HG03571 (cell line): Measurements from ENCODE around the gene EIF6.

Experiments used
- ATAC-seq: cut with Tn5 transposase; IDR thresholded peaks from one replicate; pipeline ENCODE4 v1.9.1; 2021; ENCODE audit not compliant: unreplicated experiment

The EIF6 gene

DNA sequence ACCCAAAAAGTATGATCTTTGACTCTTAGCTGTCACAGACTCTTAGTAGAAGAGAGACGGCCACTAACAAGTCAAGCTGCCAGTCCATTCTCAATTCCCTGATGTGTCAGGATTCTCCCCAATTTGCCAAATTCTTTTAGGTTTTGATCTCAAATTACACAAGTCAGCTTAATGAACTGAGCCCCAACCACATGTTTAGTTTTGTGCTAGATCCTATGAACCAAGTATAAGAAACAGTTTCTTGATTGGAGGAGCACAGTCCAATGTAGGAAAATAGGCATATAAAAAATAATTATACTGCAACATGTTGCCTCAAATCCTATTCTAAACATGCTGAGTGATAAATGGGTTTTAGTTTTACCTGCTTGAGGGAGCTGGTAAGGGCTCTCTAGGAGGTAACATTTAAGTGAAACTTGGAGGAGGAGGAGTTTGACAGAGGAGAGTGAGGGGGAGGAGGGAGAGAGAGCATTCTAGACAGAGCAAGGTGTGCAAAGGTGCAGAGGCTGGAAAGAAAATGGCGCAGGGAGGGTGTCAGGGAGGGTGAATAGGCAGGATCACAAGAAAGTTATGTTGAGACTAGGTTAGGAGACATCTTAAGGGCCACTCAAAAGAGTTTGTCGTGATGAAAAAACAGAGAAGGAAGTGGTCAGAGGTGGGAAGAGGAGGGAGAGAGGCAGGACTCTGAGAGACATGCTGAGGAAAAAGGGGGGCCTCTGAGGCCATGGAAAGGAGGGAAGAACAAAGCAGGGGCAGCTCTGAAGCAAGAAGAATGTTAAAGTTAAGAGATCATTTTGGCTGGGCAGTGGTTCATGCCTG, 30.5 kb upstream of the EIF6 start:
- no peak for ATAC-seq

GRCh38 chr20:35312318-35312717, 27.7 kb upstream of the EIF6 start:
- ATAC-seq: no peak

DNA sequence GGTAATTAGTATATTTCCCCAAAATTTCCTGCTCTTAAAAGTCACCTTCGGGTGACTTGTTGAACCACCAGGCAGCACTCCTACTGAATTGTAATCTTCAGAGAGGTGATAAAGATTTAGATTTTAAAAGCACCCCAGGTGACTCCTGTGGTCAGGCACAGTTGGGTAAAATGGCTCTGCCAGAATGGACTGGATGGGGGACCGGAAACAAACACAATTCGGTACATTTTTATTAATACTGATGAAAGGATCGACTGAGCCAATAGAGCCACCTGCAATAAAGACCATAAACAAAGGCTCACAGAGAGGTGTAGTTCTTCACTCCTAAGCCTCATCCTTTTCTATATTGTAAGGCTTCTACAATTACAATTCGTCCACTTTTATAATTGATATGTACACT, 27.2 kb upstream of the EIF6 start:
- ATAC-seq: no peak

- ATAC-seq: no peak
Measured at GRCh38 chr20:35311409-35311808, 26.8 kb upstream of the EIF6 start.

DNA sequence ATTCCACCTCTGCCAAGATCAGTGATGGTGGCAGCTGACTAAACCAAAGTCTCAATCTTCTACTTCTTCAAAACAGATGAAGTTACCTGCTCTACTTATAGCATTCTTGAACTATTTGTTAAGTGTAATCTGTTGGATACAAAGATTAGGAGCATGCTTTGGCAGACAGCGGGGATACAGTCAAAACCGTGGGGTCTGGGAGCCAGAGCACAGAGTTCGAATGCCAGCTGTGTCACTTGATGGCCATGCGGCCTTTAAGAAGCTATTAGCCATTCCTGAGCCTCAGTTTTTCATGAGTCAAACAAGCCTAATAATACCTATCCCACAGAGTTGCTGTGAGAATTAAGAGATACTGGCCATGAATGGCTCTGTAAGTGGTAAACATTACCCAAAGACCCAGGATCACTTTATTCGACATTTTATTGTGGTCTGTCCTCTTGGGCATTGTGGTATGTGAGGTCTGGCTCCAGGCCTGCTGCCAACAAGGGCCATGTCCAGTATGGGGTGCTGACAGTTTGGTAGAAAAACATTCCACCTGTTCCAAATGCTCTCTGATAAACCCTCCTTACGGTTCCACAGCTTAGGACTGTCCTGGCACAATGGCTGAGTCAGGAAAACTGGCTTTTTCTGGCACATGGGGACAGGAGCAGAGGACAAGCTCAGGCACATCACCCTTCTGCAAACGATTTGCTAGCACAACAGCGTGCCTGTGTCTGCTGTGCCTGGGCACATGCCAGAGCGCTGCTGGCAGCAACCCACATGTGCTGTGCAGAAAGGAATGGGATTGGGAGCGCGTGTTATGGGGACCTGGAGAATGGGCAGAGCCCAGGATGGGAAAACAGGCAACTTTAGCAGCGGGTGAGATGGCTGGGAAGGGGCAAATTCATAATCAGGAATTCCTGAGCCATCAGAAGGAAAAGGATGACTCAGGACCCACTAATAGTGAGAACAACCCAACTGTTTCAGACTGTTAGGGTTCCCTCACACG, 23.4 kb upstream of the EIF6 start:
- no peak for ATAC-seq

- ATAC-seq: no peak
Measured at GRCh38 chr20:35306931-35307517, 22.5 kb upstream of the EIF6 start.

DNA sequence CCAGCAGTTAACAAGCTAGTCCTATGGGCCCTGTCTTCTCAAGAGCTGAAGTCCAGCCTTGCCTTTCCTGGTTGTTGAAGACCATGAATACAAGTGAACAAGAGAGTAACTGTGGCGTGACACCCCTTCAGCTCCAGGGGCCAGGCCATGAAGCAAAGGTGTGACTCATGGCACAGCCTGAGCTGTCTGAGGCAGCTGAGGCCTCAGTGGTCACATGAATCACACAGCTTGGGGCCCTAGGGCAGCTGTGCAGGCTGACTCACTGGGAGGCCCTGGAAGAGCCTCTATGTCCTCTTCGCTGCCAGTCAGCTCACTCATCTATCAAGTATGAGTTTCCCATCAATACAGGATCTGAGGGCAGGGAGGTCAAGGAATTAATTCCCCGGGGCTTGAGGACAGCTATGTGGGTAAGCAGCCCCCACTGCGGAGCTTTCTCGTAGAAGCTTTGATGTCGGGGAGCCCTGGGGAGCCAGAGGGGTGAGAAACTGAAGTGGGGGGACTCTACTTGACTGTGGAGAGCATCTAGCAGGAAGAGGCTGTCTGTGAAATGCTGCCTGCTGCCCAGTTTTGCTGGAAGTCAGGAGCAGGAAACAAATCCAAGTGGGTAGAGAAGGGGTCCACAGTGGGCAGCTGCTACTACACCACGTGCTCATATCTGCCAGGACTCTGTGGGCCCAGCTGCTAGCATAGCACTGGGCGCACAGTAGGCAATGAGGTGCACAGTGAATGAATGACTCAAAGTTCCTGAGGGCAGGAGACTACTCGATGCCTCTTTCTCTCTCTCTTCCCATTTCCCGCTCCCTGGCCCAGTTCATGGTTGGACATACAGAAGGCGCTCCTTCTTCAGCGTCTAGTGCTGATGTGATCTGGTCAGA, 21.3 kb upstream of the EIF6 start:
- ATAC-seq: no peak

DNA sequence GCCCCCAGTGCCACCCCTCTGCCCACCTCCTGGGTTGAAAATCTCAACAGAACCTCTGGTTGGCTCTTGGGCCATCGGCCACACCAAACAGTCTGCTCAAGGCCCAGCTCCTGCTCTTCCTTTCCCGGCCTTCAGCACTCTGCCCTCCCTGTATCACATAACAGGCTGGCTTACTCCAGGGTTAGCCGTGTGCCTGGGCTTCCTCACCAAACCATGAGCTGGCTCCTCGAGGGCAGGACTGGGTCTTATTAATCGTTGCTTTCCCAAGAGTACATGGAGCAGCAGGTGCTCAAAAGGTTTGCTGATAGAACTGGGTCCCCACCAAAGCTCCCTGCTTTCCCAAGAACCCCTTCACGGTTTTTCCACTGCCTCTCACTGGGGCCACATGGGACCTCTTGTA, 20.4 kb upstream of the EIF6 start:
- ATAC-seq: no peak

DNA sequence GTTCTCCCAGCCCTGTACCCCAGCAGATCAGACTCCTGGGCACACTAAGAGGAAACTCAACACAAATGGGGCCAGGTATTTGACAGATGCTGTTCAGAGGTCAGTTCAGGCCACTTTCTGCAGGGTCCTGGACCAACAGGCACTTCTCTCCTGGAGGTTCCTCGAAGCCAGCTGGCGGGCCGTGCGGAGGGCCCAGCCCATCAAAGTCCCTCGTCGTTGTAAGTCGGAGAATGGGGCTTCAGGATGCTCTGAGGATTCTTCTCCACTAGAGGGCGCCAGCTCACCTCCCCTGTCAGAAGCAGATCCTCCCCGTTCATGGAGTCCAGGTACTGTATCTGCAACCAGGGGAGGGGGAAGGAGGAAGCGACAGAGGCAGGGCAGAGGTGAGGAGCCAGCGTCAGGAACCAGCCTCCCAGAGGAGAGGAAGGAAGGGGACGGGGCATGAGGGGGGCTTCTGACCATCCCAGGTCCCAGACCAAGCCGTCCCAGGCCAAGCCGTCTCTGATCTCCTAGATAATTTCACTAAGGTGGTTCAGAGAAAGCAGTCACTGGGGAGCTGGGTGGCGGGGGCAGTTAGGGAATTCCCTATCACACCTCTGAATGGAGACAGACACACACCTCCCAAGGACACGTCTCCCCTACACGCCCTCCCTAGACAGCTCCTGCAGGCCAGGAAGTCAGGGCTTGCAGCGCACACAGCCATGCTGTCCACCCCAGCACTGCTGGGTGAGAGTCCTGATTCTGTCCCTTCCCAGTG, 19.3 kb upstream of the EIF6 start:
- ATAC-seq: no peak

DNA sequence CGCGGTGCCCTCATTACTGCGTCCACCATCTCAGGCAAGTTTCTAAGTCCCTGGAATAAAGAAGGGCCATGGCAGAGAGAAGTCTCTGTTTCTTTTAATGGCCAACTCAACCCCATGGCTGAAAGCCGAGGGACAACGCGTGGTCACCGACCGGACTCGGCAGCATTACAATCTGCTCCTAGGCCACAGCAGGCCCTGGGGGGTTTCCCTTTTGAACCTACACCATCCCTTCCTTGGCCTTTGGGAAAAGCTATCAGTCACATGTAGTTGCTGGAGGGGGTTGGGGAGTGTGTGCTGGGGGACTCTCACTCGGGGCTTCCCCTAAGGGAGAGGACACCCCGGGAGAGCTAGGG, 18.8 kb upstream of the EIF6 start:
- no peak for ATAC-seq

GRCh38 chr20:35302421-35303335, 18.1 kb upstream of the EIF6 start:
- no peak for ATAC-seq

DNA sequence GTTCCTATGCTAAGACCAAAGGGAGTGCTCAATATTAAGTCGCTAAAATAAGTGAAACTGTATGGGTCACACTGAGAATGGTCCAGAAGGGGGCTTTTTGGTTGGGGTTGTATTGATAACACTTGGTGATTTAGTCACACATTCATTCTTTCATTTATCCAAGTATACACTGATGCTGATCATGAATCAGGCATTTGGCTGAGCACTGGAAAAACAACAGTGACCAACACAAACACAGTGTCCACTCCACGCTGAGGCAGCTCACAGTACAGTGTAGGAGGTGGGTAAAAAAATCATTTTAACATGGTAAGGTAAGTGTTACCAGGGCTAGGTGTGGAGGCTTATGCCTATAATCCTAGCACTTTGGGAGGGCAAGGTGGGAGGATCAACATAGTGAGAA, 16.9 kb upstream of the EIF6 start:
- ATAC-seq: no peak

- ATAC-seq: no peak
Measured at GRCh38 chr20:35300469-35301262, 16.1 kb upstream of the EIF6 start.

GRCh38 chr20:35299780-35300179, 15.2 kb upstream of the EIF6 start:
- ATAC-seq: no peak

DNA sequence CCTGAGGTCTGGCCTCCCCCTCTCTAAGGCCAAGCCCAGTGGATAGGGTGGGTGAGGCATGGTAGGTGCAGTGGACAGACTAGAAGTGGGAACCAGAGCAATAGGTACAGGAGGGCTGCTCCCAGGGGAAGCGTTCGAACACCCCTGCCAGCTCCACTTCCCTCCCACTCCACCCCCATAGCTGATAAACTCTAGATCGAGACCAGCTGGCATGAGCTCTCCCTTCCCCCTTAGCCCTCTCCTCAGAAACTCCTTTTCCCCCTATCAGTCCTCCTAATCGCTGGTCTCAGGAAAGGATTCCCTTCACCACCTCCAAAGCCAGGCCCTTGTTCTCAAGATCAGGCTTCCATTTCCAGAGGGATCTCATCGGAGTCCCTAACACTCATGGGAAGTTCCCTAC, 13.7 kb upstream of the EIF6 start:
- ATAC-seq: no peak

GRCh38 chr20:35297740-35298139, 13.2 kb upstream of the EIF6 start:
- no peak for ATAC-seq

DNA sequence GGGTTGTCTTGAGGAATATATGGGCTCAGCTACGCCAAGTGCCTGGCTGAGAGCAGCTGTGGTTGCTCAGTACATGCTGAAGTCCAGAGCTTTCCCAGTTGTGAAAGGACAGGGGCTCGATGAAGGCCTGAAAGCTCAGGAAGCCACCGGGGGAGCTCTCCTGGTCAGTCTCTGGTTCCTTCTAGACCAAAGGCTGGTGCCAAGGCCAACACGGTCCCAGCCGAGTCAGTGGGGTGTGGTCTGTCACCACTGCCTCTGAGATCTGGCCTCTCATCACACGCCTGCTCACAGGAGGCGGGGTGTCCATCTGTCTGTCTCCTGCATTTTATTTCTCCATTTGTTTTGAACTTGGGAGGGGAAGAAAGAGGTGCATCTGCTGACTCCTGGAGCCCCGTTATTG, 12.6 kb upstream of the EIF6 start:
- ATAC-seq: no peak

DNA sequence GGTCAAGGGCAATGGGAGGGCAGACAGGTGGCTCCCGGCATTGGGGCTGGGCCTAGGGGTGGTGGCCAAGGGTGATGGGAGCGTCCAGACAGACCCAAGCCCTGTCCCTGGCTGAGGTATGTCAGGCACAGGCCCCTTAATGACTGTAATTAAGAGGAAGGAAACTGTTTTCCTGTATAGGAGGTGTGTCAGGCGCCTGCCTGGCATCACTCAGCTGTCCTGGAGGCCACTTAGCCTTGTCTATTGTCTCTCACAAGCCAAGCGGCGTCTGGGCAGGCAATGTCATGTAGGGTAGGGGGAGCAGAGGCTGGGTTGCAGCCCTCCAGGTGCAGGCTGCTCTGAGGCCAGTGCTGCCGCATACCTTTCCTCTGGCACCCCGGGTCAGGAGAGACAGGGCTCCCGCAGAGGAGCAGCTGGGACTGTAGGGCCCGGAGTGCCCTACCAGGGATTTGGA, 11.6 kb upstream of the EIF6 start:
- ATAC-seq: no peak
